BJ (cell line): ENCODE results near the gene ANKFN1. TPM values are rescaled to one million over a fixed set of nuclear protein-coding genes. Genes with fewer than 3 reads are reported as not detected.

Experiments used
- CTCF ChIA-PET: fragments of 350-600 bp; formaldehyde crosslinking; extraction: SDS; loops from one replicate; lab custom pipeline; 2021; ENCODE audit warnings: antibody characterized with exemption, inconsistent platforms; lab: Yijun Ruan, JAX
- POLR2A ChIA-PET: fragments of 300-600 bp; sonication (Branson Sonifier 250); formaldehyde crosslinking; extraction: SDS; loops from one replicate; lab custom pipeline; 2021; ENCODE audit warnings: antibody characterized with exemption; lab: Charles Lee
- DNase-seq: peaks from one replicate; pipeline ENCODE4 v3.0.0-alpha.2; 2011; ENCODE audit warnings: low read depth
- H3K27me3 ChIP-seq: 2 replicates; pipeline ENCODE4 v1.6.0; 2011; ENCODE audit warnings: low read length; ENCODE audit not compliant: control insufficient read depth, insufficient read depth
- H3K36me3 ChIP-seq: 2 replicates; pipeline ENCODE4 v1.5.1; 2011; ENCODE audit warnings: low read length; ENCODE audit not compliant: control insufficient read depth, insufficient read depth
- H3K4me3 ChIP-seq: 2 replicates; pipeline ENCODE4 v1.5.1; 2011; ENCODE audit warnings: low read depth, mild to moderate bottlenecking, control low read depth, low read length
- polyA plus RNA-seq: library from polyadenylated mRNA; depleted of rRNA; stranded (reverse); fragments of >200 nt; gene quantifications from 2 replicates; pipeline ENCODE4 v1.2.3, GENCODE V29; 2011
- TF ChIP-seq, protein P1 (sequence below): IDR thresholded peaks from 2 replicates; pipeline ENCODE4 v1.5.1; 2011; ENCODE audit warnings: low read depth, mild to moderate bottlenecking, control low read depth, inconsistent platforms, low read length, moderate library complexity; ENCODE audit not compliant: insufficient read depth

ANKFN1 gene
- polyA plus RNA-seq, 1 experiment = 0.06 TPM

DNA sequence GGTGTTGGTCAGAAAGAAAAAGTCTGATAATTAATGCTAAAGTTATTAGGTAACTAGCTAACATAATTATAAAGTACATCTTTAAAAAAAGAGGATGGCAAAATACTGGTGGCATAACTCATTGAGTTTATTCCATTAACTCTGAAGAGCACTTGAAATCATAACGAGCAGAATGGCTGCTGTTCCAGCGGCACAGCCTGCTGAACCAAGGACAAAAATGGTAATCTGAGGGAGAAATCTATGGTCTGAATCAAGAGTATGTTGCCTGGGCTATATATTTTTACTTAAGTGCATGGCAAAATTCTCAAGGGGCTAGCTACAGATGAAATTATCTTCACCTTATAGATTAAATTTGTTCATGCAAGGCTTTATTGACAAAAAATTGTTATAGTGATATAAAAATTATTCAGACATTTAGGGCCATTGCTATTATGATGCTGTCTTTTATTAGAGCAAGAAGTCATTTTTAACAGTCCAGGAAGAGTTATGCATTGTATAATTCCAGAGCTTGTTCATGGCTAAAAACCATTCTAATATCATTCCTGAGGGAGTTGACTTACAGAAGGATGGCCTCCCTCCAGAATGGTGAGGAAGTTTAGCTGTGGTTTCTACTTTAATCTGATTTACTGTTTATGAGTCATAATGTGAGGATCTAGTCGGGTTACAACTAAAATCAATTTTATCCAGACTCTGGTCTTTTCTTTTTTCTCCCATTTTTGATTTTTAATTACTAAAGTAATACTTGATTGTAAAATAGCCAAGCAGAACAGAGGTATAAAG is 41.4 kb upstream of the ANKFN1 start:
- TF ChIP-seq, protein P1, sequence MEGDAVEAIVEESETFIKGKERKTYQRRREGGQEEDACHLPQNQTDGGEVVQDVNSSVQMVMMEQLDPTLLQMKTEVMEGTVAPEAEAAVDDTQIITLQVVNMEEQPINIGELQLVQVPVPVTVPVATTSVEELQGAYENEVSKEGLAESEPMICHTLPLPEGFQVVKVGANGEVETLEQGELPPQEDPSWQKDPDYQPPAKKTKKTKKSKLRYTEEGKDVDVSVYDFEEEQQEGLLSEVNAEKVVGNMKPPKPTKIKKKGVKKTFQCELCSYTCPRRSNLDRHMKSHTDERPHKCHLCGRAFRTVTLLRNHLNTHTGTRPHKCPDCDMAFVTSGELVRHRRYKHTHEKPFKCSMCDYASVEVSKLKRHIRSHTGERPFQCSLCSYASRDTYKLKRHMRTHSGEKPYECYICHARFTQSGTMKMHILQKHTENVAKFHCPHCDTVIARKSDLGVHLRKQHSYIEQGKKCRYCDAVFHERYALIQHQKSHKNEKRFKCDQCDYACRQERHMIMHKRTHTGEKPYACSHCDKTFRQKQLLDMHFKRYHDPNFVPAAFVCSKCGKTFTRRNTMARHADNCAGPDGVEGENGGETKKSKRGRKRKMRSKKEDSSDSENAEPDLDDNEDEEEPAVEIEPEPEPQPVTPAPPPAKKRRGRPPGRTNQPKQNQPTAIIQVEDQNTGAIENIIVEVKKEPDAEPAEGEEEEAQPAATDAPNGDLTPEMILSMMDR = no peak
- Histone ChIP-seq H3K27me3 (peaks cover 4% of the 10 kb centered on the region), H3K4me3 (no peak overlapping the region), H3K36me3 (no peaks in the 10 kb centered on the region)
- DNase-seq = peak; percentile 34
- CTCF ChIA-PET = interaction anchor here (1.6 kb wide), 1 partner anchor 15 kb away, joined by 5 read pairs; no protein-coding TSS in a partner anchor
- POLR2A ChIA-PET = no interaction called here

DNA sequence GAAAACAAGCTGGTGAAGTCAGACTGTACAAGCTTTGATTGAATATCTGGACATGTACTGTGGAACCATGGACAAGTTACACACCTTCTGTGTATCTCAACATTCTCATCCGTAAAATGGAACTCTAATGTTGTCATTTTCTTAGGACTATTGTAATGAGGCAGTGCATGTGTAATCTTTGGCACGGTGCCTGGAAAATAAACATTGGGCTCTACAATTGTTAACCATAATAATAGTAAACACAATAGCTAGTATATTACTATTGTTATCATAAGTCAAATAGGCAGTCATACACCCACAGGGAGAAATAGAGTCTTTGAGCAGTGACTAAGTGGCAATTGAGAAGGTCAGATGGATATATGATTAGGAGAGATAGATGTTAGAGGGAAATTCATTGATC is 39.8 kb upstream of the ANKFN1 start:
- Histone ChIP-seq H3K36me3 (no peaks in the 10 kb centered on the region), H3K27me3 (peaks cover 4% of the 10 kb centered on the region), H3K4me3 (no peak overlapping the region)
- ChIA-PET POLR2A (no interaction called here), CTCF (interaction anchor here (0.7 to 0.9 kb wide), 2 partner anchors 206 to 602 kb away, joined by 3 read pairs; no protein-coding TSS in a partner anchor)
- TF ChIP-seq, protein P1 = no peak
- DNase-seq = no peak

- Histone ChIP-seq H3K4me3 (no peak overlapping the region), H3K27me3 (peaks cover 4% of the 10 kb centered on the region), H3K36me3 (no peaks in the 10 kb centered on the region)
- DNase-seq = no peak
- TF ChIP-seq, protein P1 = no peak
- ChIA-PET POLR2A (no interaction called here), CTCF (interaction anchor here (0.8 kb wide), 1 partner anchor 9 kb away, joined by 3 read pairs; no protein-coding TSS in a partner anchor)
Observed at GRCh38 chr17:56114469-56114868, 38.8 kb upstream of the ANKFN1 start.

DNA sequence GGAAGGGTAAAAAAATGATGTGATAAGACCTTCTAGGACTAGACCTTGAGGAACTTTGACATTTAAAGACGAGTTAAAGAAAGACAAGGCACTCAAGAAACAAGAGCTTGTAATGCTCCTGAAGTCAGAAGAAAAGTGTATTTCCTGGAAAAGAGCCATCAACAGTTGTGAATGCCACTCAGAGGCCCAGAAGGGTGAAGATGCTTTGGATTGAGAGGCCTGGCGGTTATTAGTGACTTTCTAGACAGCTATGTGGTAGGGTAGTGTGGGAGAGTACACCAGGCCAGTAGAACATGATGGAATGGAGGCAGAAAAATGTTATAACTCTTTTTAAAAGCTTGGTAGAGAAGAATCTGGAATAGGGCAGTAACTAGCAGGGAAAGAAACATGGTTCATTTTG is 34.1 kb upstream of the ANKFN1 start:
- no peak for DNase-seq
- ChIA-PET CTCF (interaction anchor here (0.7 kb wide), 1 partner anchor 596 kb away, joined by 3 read pairs; no protein-coding TSS in a partner anchor), POLR2A (no interaction called here)
- TF ChIP-seq, protein P1 = no peak
- Histone ChIP-seq H3K27me3 (peaks cover 2% of the 10 kb centered on the region), H3K4me3 (no peak overlapping the region), H3K36me3 (no peaks in the 10 kb centered on the region)

DNA sequence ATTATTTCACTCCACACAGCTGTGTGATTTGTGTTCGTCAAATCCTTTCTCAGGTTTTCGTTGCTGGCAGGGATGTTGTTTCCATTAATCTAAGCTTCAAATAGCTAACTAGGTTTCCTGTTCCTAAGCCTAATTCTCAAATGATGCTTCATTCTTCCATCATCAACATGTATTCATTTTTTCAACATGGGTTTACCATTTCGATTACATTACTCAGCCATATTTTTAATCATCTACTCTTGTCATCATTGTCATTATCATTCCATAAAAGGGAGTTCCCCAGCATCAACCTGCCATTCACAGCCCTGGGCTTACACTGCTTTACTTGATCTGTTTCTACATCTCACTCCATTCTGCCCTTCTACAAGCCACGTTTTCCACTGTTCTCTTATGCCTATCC is 33.3 kb upstream of the ANKFN1 start:
- POLR2A ChIA-PET = no interaction called here
- H3K27me3 ChIP-seq = no peaks in the 10 kb centered on the region
- no peaks in the 10 kb centered on the region for H3K36me3 ChIP-seq
- H3K4me3 ChIP-seq = no peak overlapping the region
- TF ChIP-seq, protein P1 = no peak
- no peak for DNase-seq
- CTCF ChIA-PET = interaction anchor here (0.7 to 0.8 kb wide), 2 partner anchors 196 to 596 kb away, joined by 3 read pairs; no protein-coding TSS in a partner anchor
